ENCODE data around the gene LDB1. TPM values are rescaled to one million over a fixed set of nuclear protein-coding genes. Genes with fewer than 3 reads are reported as not detected.

LDB1 gene, protein sequence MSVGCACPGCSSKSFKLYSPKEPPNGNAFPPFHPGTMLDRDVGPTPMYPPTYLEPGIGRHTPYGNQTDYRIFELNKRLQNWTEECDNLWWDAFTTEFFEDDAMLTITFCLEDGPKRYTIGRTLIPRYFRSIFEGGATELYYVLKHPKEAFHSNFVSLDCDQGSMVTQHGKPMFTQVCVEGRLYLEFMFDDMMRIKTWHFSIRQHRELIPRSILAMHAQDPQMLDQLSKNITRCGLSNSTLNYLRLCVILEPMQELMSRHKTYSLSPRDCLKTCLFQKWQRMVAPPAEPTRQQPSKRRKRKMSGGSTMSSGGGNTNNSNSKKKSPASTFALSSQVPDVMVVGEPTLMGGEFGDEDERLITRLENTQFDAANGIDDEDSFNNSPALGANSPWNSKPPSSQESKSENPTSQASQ
- polyA plus RNA-seq = 10 to 100 TPM; 15.3 to 23.6 (median 19.8) TPM

DNA sequence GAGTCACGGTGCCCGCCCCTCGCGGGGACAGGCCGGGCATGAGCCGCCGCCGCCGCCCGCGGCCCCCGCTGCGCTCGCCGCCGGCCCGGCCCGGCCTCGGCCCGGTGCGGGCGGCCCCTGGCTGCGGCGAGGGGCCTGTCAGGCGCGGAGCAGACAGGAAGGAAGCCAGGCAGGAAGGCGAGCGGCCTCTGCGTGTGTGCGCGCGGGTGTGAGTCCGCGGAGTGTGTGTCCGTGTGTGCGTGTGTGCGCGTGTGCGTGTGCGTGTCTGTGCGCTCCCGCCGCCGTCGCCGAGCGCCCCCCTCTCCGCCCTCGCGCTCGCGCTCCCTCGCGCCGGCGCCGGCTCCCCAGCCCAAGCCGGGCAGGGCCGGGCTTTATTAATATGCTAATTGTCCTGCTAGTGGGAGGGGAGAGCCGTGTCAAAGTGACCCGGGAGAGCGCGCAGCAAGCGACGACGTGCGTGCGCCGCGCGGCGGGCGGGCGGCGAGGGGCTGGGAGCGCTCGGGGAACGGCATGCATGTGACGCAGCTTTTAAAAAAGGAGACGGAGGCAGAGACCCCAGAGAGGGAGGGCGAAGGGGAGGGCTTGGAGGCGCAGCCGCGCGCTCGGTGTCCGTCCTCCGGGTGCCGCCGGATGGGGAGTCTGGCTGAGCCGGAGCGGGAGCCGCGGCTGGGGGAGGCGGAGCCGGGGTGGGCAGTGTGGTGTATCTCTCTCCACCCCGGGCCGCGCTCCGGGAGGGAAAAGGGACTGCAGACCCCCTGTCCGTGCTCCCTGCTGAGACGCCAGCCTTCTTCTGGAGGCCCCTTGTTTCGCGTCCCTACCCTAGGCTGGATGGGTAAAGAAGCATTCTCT, at the start of gene LDB1:
Gene LDB1 (minus strand): TSS at position 227 of the 849 bp plus-strand sequence. CDS start 258 bp downstream, outside the sequence.
- 0 to 1% (median 0%) methylated on average over 68 to 104 of the region's 104 CpGs for WGBS, 3 donors
- H3K27ac ChIP-seq (ENCODE audit: low read depth, low read length) = peak within 1 kb of the TSS; percentile 76

DNA sequence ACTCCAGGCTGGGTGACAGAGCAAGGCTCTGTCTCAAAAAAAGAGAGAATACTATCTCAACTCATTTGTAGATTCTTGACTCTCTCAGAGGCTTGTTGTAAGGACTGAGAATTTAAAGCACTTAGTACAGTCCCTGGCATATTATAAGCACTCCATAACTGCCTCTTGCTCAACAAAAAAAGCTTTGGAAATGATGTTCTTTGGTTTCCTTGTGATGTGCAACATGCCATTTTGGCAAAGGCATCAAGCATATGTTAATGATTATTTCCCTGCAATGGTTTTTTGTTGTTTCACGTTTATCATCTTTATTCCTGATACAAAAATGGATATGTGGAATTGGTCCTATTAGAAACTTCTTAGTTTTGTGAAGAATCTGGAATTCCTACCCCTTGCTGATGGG, 47.7 kb upstream of the LDB1 start:
- WGBS, 3 donors = 29 to 32% (median 29%) methylated on average over 1 of the region's 1 CpG
- no peak overlapping the region for H3K27ac ChIP-seq (ENCODE audit: low read depth, low read length)

DNA sequence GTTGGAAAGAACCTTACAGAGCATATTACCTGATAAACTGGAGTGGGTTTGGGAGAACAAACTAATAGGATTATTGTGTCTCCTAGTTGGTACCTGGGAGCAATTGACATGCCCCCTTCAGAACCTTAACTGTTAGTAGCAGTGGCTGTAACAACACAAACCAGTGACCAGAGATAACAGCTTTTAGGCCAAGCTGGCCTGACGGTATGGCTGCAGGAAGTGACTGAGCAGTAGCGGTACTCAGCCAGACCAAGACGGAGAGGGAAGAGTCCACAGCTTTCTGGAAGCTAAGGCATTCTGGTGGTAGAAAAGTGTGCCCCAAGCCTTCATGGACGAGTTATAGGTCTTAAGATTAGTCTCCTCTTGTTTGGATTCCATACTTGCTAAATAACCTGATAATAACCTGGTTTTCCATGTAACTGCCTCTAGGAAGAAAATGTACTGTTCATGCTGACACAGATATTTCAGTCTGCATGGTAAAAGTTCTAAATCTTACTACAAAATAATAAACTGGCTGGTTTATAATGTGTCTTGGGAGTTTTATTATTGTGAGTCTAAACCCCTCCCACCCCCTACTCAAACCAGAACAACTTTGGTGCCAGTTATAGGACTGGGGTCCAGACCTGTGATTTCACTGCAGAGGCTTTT, 43.3 kb upstream of the LDB1 start:
- H3K27ac ChIP-seq (ENCODE audit: low read depth, low read length) = no peak overlapping the region
- WGBS, 3 donors = 69 to 71% (median 71%) methylated on average over 4 of the region's 4 CpGs

DNA sequence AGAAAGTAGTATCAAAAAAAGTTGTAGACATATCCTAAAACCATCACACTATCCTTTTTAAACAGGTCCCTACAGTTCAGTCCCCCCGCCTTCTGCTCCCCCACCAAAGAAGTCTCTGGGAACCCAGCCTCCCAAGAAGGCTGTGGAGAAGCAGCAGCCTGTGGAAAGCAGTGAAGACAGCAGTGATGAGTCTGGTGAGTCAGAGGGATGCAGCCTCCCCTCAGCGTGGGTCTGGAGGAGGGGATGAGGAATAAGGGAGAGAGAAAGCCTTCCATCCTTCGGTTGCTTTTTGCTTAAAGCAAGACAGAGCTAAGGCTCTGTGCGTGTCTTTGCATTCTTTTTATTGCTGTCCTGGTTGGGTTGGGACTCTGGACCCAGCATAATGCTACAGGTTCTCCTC, 39.7 kb upstream of the LDB1 start:
- 90 to 97% (median 91%) methylated on average over 4 of the region's 4 CpGs for WGBS, 3 donors

DNA sequence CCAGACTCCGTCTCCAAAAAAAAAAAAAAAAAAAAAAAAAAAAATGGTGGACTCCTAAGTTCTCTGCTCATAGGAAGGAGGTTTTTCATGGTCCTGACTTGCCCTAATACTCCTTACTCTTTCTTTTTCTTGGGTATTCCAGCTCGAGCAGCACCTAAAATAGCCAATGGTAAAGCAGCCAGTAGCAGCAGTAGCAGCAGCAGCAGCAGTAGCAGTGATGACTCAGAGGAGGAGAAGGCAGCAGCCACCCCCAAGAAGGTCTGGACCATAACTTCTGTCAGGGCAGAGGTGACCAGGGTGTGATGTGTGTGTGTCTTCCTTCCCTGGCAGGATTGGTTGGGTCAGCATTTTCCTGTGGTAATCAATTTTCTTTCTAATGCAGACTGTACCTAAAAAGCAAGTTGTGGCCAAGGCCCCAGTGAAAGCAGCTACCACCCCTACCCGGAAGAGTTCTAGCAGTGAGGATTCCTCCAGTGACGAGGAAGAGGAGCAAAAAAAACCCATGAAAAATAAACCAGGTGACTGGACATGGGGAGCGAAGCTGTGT, 39.0 kb upstream of the LDB1 start:
- WGBS, 3 donors = 91 to 97% (median 92%) methylated on average over 5 of the region's 5 CpGs
- no peak overlapping the region for H3K27ac ChIP-seq (ENCODE audit: low read depth, low read length)

More for the DNA sequence above, 39.7 kb upstream of the LDB1 start:
- H3K27ac ChIP-seq (ENCODE audit: low read depth, low read length) = no peak overlapping the region

DNA sequence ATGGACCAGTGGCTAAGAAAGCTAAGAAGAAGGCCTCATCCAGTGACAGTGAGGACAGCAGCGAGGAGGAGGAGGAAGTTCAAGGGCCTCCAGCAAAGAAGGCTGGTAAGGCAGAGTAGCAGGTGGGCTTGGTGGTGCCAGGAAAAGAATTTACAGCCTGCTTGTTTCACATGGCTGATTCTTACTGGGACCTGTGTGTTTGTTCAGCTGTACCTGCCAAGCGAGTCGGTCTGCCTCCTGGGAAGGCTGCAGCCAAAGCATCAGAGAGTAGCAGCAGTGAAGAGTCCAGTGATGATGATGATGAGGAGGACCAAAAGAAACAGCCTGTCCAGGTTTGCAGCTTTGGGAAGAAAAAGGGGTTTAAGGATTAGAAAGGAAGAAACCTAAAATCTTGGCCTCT, 37.1 kb upstream of the LDB1 start:
- 49 to 92% (median 92%) methylated on average over 3 of the region's 3 CpGs for WGBS, 3 donors
- H3K27ac ChIP-seq (ENCODE audit: low read depth, low read length) = no peak overlapping the region

DNA sequence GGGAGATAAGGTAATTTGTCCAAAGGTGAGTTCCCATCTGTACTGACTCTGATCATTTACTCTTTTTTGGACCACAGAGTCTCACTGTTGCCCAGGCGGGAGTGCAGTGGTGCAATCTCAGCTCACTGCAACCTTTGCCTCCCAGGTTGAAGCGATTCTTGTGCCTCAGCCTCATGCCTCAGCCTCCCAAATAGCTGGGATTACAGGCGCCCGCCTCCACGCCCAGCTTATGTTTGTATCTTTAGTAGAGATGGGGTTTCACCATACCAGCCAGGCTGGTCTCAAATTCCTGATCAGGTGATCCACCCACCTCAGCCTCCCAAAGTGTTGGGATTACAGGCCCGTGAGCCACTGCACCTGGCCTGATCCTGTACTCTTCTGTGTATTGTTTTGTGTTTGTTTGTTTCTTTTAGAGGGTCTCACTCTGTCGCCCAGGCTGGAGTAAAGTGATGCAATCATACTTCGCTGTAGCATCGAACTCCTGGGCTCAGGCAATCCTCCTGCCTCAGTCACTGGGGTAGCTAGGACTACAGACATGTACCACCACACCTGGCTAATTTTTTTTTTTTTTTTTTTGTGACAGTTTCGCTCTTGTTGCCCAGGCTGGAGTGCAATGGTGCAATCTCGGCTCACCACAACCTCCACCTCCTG, 34.4 kb upstream of the LDB1 start:
- WGBS, 3 donors = 91 to 95% (median 92%) methylated on average over 10 to 11 of the region's 11 CpGs
- no peak overlapping the region for H3K27ac ChIP-seq (ENCODE audit: low read depth, low read length)

DNA sequence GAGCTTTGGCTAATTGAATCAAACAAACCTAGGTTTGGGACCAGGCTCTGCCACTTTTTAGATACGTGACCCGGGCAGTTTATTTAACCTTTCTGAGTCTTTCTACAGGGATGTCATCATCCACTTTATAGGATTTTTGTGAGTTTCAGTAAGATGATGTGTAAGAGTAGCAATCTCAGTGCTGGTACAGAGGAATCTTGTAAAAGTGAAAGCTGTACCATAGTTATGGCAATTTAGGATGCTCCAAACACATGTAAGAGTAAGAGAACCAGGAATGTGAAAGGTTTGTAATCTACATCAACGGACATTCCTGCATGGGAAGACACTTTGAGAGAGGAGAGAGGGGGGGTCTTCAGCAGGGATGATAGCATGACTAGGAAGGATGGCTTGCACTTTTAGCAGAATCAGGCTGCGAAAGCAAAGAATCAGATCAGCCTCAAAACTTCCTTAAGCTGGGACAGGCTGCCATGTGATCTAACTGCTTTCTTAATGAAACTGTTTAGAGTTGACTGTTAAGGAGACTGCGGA, 33.0 kb upstream of the LDB1 start:
- 31 to 34% (median 33%) methylated on average over 5 of the region's 5 CpGs for WGBS, 3 donors
- H3K27ac ChIP-seq (ENCODE audit: low read depth, low read length) = no peak overlapping the region

DNA sequence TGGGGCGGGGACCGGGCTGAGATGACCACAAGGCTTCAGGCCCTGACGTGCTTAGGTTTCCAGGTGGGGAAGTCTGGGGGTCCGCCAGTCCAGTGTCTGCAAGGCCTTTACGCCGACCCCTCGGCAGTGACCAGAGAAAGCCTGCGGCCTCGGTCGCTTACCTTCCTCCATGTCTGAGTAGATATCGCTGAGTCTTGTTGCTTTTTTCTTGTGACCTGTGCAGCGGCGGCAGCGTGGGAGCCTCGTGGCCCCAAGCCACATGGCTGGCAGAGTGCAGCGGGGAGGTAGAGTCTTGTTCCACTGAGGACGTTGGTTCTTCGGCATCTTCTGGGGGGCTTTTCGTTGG, 32.4 kb upstream of the LDB1 start:
- peak overlapping the region; percentile 74 for H3K27ac ChIP-seq (ENCODE audit: low read depth, low read length)
- WGBS, 3 donors = 0 to 1% (median 0%) methylated on average over 19 of the region's 19 CpGs

DNA sequence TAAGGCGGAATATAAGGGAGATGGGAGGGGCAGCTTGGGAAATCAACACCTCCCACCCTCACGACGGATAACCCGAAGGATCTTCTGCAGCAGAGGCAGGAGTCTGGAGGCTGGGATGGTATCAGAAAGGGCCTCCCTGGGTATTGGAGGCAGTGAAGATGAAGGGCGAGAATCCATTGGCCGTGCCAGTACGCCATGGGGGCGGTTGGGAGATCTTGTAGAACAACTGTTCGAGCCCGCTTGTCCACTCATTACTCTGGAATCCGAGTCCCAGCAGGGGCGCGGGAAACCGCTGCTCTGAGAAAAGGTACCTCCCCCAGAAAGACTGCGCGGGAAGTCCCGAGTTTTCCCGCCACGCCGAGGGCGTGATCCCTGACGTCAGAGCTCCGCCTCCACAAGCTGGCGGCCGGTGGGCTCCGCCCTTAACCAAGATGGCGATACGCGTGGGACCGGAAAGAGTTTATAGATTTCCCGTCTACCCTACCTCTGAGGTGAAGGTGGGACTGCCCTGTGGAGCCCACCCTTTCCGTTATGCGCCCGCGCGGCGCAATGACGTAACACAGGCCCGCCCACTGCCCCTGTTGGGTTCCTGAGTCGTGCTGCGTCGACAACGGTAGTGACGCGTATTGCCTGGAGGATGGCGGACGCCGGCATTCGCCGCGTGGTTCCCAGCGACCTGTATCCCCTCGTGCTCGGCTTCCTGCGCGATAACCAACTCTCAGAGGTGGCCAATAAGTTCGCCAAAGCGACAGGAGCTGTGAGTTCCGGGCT, 31.8 kb upstream of the LDB1 start, which contains the start of gene NOLC1:
Gene NOLC1 (plus strand): TSS at position 616 of the 771 bp plus-strand sequence. CDS start 22 bp downstream, at position 638.
- peak within 1 kb of the TSS; percentile 80 for H3K27ac ChIP-seq (ENCODE audit: low read depth, low read length)
- WGBS, 3 donors = 5 to 6% (median 5%) methylated on average over 59 of the region's 59 CpGs

DNA sequence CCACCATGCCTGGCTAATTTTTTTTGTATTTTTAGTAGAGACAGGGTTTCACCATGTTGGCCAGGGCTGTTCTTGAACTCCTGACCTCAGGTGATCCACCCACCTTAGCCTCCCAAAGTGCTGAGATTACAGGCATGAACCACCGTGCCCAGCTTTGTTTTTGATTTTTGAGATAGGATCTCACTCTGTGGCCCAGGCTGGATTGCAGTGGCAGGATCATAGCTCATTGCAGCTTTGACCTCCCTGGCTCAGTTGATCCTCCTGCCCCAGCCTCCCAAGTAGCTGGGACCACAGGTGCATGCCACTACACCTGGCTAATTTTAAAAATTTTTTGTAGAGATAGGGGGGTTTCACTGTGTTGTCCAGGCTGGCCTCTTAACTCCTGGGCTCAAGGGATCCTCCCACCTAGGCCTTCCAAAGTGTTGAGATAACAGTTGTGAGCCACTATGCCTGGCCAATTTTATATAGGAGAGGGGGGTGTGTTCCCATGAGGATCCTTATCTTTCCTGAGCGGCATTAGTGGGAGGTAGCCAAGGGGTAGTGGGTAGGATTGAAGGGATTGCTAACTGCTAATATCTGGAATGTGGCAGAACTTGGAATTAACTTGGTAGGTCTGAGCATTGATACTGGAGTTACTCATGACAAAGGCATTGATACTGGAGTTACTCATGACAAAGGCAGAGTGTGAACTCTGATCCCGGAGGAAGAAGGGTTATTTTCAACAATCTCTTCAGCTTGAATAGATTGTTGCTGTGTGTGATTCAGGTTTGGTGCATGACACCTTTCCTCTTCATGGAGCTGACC, 31.0 kb upstream of the LDB1 start:
- H3K27ac ChIP-seq (ENCODE audit: low read depth, low read length) = peak overlapping the region; percentile 80
- WGBS, 3 donors = 57 to 87% (median 83%) methylated on average over 3 of the region's 3 CpGs

DNA sequence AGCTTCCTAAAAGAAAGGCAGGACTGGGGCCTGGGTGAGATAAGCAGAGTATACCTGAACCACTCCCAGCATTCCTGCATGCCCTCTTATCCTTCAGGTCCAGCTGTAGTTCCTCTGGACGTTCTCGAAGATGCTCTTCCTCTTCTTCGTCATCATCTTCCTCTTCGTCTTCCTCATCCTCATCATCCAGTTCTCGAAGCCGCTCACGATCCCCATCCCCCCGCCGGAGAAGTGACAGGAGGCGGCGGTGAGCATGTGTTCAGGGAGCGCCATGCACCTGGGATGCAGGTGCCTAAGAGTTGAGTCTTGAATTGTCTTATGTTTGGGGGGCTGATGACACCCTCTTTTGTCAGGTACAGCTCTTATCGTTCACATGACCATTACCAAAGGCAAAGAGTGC, 28.1 kb upstream of the LDB1 start:
- 92 to 95% (median 93%) methylated on average over 13 of the region's 13 CpGs for WGBS, 3 donors
- no peak overlapping the region for H3K27ac ChIP-seq (ENCODE audit: low read depth, low read length)

DNA sequence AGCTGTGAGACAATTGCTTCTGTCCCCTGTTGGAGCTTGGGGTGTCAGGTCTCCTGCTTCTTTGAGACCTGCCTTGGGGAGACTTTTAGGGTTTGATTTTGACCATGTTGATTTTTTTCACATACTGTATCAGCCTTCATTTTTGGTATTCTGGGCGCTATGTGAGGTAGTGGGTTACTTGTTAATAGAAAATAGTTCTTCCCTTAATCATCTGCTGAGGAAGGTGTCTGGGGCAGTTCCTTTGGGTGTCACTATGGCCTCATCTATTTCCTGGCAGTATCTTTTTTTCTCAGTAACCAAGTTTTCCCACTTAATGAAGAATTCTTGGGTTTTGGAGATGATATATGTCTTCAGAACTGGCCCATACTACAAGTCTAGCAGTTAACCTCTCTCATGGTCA, 27.4 kb upstream of the LDB1 start:
- H3K27ac ChIP-seq (ENCODE audit: low read depth, low read length) = no peak overlapping the region
- 93 to 100% (median 95%) methylated on average over 1 of the region's 1 CpG for WGBS, 3 donors

DNA sequence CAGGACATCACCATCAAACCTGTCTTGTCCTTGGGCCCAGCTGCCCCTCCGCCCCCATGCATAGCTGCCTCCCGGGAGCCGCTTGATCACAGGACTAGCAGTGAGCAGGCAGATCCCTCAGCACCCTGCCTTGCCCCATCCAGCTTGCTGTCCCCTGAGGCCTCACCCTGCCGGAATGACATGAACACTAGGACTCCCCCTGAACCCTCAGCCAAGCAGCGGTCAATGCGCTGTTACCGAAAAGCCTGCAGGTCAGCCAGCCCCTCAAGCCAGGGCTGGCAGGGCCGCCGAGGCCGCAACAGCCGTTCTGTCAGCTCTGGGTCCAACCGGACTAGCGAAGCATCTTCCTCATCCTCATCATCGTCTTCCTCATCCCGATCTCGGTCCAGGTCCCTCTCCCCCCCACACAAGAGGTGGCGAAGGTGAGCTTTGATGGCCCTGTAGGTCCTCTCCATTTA, 26.8 kb upstream of the LDB1 start:
- no peak overlapping the region for H3K27ac ChIP-seq (ENCODE audit: low read depth, low read length)
- WGBS, 3 donors = 94 to 95% (median 95%) methylated on average over 17 of the region's 17 CpGs

DNA sequence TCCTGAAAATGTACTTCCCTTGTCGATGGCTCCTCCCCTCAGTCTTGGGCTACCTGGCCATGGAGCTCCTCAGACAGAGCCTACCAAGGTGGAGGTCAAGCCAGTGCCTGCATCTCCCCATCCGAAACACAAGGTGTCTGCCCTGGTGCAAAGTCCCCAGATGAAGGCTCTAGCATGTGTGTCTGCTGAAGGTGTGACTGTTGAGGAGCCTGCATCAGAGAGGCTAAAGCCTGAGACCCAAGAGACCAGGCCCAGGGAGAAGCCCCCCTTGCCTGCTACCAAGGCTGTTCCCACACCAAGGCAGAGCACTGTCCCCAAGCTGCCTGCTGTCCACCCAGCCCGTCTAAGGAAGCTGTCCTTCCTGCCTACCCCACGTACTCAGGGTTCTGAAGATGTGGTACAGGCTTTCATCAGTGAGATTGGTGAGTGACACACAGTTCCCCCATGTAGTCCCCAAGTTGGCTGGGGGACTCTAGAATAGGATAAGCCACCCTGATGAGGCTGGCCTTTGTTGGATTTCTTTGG, 21.5 kb upstream of the LDB1 start:
- no peak overlapping the region for H3K27ac ChIP-seq (ENCODE audit: low read depth, low read length)
- 82 to 84% (median 84%) methylated on average over 4 of the region's 4 CpGs for WGBS, 3 donors

DNA sequence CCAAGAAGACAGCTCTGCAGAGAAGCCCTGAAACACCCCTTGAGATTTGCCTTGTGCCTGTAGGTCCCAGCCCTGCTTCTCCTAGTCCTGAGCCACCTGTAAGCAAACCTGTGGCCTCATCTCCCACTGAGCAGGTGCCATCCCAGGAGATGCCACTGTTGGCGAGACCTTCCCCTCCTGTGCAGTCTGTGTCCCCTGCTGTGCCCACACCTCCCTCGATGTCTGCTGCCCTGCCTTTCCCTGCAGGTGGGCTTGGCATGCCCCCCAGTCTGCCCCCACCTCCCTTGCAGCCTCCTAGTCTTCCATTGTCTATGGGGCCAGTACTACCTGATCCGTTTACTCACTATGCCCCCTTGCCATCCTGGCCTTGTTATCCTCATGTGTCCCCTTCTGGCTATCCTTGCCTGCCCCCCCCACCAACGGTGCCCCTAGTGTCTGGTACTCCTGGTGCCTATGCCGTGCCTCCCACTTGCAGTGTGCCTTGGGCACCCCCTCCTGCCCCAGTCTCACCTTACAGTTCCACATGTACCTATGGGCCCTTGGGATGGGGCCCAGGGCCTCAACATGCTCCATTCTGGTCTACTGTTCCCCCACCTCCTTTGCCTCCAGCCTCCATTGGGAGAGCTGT, 20.9 kb upstream of the LDB1 start:
- 91 to 94% (median 91%) methylated on average over 5 of the region's 5 CpGs for WGBS, 3 donors
- no peak overlapping the region for H3K27ac ChIP-seq (ENCODE audit: low read depth, low read length)

All from adipose tissue (tissue), 3 donors.